GM18519 (cell line): ENCODE data around the gene COL20A1.

Source experiments
- ATAC-seq: cut with Tn5 transposase; IDR thresholded peaks from one replicate; pipeline ENCODE4 v1.9.1; 2021; ENCODE audit warnings: mild to moderate bottlenecking, moderate library complexity; ENCODE audit not compliant: unreplicated experiment, low FRiP score

The COL20A1 gene

GRCh38 chr20:63317061-63317460, 24.1 kb downstream of the COL20A1 start:
- no peak for ATAC-seq

GRCh38 chr20:63317601-63318291, 24.8 kb downstream of the COL20A1 start:
- ATAC-seq, result no peak

DNA sequence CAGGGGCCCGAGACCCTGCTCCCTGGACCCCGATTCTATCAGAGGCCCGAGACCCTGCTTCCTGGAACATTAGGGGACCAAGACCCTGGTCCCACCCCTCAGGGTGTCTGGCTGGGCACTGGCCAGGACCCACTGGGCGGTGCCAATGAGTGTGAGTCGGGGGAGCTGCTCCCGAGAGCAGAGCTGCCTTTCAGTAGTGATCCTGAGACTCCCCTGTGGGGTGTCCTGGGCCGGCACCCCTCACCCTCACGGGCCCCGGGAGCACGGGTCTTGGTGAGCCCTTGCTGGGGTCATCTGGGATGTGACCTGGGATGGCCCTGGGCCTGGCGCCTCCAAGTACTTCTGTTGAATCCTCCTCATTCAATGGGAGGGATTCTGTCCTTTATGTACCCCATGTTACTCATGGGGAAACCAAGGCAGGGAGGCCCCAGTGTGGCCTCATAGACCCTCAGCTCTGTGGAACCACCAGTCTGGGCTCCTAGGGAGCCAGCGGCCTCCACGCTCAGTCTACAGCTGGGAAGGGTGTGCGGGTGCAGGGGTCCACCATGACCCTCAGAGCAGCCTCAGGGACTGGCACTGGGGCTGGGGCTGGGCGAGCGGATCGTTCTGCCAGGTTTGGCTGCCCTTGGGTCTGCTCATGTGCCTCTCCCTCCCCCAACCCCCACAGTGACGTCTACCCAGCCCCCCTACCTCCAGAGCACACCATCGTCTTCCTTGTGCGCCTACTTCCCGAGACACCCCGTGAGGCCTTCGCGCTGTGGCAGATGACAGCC, 25.6 kb downstream of the COL20A1 start:
- ATAC-seq, result no peak

GRCh38 chr20:63319164-63320040, 26.4 kb downstream of the COL20A1 start:
- no peak for ATAC-seq

DNA sequence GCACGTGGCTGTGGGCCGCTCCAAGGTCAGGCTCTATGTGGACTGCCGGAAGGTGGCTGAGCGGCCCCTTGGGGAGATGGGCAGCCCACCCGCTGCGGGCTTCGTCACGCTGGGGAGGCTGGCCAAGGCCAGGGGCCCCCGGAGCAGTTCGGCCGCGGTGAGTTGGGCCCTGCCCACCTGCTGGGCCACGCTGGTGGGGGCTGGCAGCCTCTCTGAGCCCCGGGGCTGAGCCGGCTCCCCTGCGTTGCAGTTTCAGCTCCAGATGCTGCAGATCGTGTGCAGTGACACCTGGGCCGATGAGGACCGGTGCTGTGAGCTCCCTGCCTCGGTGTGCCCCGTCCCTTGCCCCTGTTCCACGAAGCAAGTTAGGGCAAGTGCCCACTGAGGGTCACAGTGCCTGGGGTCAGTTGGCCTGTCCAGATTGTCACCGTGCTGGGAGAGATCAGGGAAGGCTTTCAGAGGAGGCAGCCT, 27.1 kb downstream of the COL20A1 start:
- ATAC-seq, result no peak

- ATAC-seq, result no peak
These were observed 27.7 kb downstream of the COL20A1 start for GRCh38 chr20:63320616-63321147.

GRCh38 chr20:63321148-63321831, 28.3 kb downstream of the COL20A1 start:
- ATAC-seq, result no peak

DNA sequence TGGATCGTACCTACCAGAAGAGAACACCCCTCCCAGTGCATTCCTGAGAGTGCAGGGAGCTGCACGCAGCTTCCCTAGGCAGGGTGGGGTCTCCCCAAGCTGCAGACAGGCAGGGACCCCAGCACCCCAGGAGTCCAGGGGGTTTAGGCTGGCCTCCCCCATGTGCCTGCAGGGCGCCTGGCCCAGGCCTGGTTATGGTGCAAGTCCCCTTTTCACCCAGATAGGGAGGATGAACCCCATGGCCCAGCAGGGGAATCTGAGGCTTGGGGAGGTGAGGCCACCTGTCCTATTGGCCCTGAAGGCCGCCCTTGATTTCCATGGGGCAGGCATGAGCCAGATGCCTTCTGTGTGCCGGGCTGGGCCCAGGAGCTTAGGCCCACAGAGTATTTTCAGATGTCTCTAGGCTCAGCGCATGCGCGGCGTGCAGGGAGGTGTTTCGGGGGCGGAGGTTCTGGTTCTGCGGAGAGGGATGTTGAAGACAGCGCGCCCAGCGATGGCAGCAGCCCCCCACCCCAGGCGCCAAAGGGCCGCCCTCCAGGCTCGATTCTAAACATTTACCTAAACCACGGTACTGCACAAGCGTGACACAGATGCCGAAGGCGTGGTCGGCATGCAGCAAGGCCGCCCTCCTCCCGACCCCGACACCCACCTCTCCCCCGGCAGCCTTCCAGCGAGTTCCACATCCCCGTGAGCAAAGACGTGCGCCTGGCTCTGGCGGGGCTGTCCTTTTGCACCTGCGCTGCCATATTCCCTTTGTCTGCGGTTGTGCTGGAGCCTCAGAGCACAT, 29.4 kb downstream of the COL20A1 start:
- ATAC-seq, result no peak

GRCh38 chr20:63322933-63323273, 29.9 kb downstream of the COL20A1 start:
- no peak for ATAC-seq

GRCh38 chr20:63323357-63323981, 30.5 kb downstream of the COL20A1 start:
- no peak for ATAC-seq

DNA sequence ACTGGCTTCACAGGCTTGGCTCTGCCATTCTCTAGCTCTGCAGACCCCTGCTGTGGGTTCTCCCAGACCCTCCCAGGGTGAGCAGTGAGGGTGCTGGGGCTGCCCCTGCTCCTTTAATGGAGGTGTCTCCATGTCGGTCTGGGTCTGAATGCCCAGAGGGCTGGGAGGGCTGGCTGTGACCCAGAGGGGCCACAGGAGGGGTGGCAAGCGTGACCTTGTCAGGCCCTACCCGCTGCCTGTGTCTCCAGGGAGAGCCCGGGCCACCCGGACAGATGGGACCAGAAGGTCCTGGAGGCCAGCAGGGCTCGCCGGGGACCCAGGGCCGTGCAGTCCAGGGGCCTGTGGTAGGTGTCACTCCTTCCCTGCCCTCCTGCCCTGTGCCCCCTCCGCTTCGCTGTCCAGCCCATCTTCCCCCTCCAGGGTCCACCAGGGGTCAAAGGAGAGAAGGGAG, 32.1 kb downstream of the COL20A1 start:
- no peak for ATAC-seq

- ATAC-seq, result no peak
These were observed 32.7 kb downstream of the COL20A1 start for GRCh38 chr20:63325554-63326313.

- no peak for ATAC-seq
These were observed 33.6 kb downstream of the COL20A1 start for GRCh38 chr20:63326314-63327230.

GRCh38 chr20:63327231-63327745, 34.3 kb downstream of the COL20A1 start:
- ATAC-seq, result no peak

- ATAC-seq, result no peak
These were observed 35.2 kb downstream of the COL20A1 start for GRCh38 chr20:63328026-63328700.

DNA sequence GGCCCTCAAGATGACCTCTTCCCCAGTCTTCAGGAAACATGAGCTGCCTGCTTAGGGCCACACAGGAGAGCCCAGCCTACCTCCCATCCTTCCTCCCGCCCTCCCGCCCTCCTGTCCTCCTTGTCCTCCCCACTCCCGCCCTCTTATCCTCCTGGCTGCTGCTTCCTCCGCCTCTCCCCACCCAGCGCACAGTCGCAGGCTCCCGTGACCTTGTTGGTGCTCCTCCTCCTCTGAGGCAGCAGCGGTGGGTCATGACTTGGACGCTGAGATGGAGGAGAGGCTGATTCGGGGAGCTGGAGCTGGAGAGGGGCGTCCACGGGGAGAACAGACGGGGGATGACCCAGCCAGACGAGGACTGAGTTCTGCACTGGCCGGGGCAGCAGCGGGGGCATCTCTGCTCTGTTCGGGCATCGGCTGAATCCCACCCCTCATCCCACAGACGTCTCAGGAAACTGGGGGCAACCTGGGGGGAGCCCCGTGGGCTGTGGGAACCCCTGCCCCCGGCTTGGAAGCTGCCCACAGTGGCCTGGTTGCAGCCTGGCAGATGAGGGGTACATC, 35.8 kb downstream of the COL20A1 start:
- ATAC-seq, result no peak
